Skeletal muscle cell (primary cell): ENCODE data around the gene VAV1.
A peak's percentile ranks its signal among the peaks of the same experiment; 100 is the strongest.

Experiments used
- DNase-seq: peaks from one replicate; pipeline ENCODE4 v3.0.0-alpha.2; 2010; ENCODE audit warnings: low read depth
- H3K4me3 ChIP-seq: 2 replicates; pipeline ENCODE4 v1.5.1; 2011; ENCODE audit warnings: low read depth, mild to moderate bottlenecking, control low read depth, low read length, moderate library complexity

VAV1 gene

DNA sequence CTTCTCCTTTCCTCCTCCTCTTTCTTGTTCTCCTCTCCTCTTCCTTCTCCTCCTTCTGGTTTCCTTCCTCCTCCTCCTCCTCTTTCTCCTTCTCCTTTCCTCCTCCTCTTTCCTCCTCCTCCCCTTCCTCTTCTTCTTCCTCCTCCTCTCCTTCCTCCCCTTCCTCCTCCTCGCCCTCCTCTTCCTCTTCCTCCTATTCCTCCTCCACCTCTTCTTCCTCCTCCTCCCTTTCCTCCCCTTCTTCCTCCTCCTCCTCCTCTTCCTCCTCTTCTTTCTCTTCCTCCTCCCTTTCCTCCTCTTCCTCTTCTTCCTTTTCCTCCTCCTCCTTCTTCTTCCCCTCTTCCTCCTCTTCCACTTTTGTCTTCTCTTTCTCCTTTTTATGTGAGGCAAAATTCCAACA is 59.9 kb downstream of the VAV1 start:
- H3K4me3 ChIP-seq = no peak overlapping the region
- no peak for DNase-seq

DNA sequence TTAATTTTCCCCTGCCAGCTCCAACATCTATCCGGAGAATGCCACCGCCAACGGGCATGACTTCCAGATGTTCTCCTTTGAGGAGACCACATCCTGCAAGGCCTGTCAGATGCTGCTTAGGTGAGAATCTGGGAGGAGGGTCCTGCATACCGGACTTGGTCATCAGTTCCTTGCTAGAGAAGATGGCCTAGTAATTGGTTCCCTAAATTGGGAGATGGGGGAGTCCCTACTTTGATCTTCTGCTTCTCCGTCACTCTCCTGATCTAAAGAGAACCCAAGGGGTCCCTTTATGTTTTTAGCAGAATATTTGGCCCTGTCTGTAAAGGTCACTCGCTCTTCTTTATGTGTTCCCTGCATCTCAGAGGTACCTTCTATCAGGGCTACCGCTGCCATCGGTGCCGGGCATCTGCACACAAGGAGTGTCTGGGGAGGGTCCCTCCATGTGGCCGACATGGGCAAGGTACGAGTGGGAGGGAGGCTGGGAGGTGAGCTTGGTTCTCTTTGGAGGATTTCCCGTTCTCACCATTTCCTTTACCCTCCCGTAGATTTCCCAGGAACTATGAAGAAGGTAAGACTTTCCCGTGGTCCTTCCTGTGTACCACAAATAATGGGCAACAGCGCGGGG is 60.8 kb downstream of the VAV1 start:
- no peak overlapping the region for H3K4me3 ChIP-seq
- no peak for DNase-seq

DNA sequence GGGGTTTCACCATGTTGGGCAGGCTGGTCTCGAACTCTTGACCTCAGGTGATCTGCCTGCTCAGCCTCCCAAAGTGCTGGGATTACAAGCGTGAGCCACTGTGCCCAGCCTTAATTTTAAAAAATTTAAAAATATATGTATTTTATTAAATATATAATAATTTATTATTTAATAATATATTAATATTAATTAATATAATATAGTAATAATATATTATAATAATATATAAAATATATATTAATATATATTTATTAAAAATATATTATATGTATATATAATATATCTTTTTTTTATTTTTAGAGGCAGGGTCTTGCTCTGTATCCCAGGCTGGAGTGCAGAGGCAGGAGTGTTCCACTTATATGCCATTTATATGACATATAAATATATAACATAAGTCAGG is 61.9 kb downstream of the VAV1 start:
- no peak for DNase-seq
- H3K4me3 ChIP-seq = no peak overlapping the region

DNA sequence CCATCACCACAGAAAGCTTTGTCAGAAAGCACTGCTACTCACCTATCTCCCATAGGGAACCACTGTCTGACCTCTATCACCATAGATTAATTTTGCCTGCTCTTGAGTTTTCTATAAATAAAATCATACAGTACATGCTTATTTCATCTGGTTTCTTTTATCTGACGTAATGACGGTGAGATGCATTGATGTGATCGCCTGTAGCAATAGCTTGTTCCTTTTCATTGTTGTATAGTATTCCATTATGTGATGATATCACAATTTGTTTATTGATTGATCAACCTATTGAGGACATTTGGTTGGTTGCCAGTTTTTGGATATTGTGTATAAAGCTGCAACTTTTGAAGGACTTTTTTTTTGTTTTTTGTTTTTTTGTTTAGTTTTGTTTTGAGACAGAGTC is 63.0 kb downstream of the VAV1 start:
- no peak overlapping the region for H3K4me3 ChIP-seq
- no peak for DNase-seq

DNA sequence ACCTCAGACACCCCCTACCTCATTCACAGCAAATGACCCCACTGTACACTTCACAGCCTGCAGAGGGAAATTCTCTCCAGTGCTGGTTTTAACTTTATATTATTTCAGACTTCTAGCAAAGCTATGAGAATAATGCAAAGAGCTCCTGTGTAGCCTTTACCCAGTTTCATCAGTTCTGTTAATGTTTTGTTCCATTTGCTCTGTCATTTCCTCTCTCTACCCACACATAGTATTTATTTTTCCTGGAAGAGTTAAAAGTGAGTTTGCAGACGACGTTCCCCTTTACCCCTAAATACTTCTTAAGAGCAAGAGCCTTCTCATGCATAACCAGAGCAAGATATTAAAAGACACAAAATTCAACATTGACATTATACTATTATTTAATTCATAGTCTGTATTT is 65.0 kb downstream of the VAV1 start:
- H3K4me3 ChIP-seq = no peak overlapping the region
- DNase-seq = no peak

DNA sequence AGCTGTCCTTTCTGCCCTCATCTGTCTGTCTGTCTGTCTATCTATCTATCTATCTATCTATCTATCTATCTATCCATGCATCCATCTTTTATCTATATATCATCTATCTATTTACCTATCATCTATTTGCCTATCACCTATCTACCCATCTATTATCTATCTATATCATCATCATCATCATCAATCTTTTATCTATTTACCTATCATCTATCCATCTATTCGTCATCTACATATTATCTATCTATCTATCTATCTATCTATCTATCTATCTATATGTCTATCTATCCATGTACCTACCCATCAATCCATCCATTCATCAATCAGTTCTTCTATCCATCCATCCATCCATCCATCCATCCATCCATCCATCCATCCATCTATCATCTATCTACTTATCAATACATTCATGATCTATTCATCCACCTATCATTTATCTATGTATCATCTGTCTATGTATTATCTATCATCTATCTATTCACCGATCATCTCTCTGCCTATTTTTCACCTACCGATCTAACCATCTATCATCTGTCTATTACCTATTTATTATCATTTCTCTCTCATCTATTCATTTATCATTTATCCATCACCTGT is 65.7 kb downstream of the VAV1 start:
- no peak overlapping the region for H3K4me3 ChIP-seq
- no peak for DNase-seq

DNA sequence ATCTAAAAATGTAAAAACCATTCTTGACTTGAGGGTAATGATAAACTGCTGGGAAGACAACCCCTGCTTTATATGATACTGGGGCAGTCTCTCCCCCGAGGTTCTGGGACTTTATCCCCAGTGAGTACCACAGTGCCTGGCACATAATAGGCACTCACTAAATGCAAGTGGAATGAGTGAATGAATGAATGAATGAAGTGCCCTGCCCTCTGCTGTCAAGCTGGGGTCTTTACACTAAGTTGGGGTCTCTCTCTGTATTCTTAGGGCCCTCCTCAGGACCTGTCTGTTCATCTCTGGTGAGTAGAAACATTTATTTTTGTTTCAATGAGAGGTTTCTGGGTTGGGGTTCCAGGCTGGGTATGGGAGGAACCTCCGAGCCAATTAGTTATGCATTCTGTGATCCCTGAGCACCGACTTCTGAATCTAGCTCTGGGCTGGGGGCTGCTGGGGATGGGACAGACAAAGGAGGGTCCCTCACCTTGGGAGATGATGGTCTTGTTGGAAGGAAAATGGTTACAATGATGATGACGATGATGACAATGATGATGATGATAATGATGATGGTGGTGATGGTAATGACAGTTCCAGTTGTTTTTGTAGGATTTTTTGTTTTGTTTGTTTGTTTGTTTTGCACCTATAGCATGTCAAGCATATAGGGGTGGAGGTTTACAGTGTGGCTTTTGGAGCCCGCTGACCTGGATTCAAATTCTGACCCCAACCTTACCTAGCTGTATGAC is 70.5 kb downstream of the VAV1 start:
- no peak for DNase-seq
- no peak overlapping the region for H3K4me3 ChIP-seq

DNA sequence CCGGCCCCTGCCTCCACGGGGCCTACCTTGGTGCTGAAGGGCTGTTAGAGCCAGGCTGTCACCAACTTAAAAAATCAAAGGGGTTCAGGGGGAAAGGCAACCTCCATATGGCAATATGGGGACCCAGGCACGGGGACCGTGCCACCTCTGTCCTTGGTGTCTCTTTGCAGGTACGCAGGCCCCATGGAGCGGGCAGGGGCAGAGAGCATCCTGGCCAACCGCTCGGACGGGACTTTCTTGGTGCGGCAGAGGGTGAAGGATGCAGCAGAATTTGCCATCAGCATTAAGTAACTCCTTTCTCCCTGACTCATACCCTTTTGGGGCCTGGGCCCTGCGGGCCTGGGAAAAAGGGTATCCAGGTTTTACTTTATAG is 75.3 kb downstream of the VAV1 start:
- DNase-seq = no peak
- no peak overlapping the region for H3K4me3 ChIP-seq

DNA sequence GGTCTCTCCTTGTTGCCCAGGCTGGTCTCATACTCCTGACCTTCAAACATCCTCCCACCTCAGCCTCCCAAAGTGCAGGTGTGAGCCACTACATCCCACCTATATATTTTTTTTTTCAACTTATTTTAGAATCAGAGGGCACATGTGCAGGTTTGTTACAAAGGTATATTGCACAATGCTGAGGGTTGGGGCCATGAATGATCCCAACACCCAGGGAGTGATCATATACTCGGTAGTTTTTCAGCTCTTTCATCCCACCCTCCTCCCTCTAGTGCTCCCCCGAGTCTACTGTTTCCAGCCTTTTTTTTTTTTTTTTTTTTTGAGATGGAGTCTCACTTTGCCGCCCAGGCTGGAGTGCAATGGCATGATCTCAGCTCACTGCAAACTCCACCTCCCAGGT is 76.5 kb downstream of the VAV1 start:
- no peak for DNase-seq
- H3K4me3 ChIP-seq = no peak overlapping the region

DNA sequence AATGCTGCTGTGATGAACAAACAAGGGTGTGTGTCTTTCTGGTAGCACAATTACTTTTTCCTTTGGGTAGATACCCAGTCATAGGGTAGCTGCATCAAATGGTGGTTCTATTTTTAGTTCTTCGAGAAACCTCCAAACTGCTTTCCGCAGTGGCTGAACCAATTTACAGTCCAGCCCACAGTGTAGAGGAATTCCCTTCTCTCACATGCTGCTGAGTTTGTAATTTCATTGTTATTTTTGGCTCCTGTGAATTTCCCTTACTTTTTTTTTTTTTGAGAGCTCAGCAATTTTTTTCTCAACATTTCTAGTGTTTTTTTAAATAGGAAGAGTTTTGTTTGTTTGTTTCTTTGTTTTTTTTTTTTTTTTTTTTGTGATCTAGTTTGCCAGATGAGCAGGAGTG is 77.4 kb downstream of the VAV1 start:
- no peak overlapping the region for H3K4me3 ChIP-seq

DNA sequence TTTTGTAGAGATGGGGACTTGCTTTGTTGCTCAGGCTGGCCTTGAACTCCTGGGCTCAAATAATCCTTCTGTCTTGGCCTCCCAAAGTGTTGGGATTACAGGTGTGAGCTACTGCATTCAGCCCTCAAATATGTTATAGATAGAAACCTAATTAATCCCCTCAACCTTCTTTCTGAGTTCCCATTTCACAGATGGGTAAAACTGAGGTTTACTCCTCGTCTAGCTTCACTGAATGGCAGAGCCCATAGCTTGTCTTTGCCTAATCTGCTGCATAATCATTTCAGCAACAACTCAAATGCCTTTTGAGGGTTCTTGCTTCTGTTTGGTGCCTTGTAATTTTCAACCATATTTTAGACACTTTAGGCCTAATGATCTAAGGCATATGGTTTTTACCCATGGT is 78.9 kb downstream of the VAV1 start:
- no peak for DNase-seq
- no peak overlapping the region for H3K4me3 ChIP-seq

More for the DNA sequence above, 77.4 kb downstream of the VAV1 start:
- no peak for DNase-seq

DNA sequence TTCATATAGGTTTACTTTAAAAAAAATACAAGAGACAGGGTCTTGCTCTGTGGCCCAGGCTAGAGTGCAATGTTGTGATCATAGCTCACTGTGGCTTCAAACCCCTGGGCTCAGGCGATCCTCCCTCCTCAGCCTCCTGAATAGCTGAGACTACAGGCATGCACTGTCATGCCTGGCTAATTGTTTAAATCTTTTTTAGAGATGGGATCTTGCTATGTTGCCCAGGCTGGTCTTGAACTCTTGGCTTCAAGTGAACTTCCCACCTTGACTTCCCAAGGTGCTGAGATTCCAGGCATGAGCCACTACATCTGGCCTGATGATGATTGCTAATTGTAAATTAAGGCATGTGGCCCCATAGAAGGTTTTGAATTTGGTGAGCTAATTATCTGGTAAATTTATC is 79.5 kb downstream of the VAV1 start:
- H3K4me3 ChIP-seq = no peak overlapping the region
- no peak for DNase-seq

DNA sequence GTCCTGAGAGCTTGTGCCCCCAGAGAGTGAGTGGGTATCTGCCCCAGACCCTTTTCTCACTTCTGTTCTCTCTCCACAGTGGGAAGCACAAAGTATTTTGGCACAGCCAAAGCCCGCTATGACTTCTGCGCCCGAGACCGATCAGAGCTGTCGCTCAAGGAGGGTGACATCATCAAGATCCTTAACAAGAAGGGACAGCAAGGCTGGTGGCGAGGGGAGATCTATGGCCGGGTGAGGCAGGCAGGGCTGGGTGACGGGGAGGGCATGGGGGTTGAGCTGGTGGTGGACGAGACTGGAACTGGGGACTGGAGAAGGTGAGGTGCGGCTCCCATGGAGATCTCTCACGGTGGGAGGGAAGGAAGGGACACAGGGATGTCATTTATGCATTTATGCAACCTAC is 81.4 kb downstream of the VAV1 start:
- H3K4me3 ChIP-seq = no peak overlapping the region
- no peak for DNase-seq

DNA sequence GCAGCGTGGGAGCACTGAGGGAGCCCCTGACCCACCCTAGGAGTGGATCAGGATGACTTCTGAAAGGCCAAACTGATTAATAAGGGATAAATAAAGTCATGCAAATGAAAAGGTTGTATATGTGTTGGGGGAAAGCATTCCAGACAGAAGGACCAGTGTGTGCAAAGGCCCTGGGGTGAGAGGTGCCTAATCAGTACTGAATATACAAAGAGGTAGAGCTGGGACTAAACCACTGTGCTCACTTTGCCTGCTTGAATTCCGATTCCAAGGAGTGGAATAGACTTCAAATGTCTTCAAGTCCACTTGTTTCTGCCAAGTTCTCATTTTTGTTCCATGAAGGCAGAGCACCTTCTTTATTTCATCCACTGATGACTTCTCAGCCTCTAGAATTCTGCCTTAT is 82.2 kb downstream of the VAV1 start:
- no peak overlapping the region for H3K4me3 ChIP-seq
- DNase-seq = no peak

DNA sequence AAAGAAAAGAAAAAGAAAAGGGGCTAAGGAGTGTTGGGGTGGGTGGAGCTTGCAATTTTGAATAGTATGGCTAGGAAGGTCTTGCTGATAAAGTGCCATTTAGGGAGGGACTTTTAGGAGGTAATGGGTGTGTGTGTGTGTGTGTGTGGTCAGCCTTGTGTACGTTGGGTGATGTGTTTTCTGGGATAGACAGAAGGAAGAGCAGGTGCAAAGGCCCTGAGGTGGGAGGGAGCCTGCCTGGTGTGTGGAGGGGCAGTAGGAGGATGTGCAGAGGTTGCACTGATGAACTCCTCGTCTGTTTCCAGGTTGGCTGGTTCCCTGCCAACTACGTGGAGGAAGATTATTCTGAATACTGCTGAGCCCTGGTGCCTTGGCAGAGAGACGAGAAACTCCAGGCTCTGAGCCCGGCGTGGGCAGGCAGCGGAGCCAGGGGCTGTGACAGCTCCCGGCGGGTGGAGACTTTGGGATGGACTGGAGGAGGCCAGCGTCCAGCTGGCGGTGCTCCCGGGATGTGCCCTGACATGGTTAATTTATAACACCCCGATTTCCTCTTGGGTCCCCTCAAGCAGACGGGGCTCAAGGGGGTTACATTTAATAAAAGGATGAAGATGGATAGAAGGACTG is 84.4 kb downstream of the VAV1 start:
- no peak for DNase-seq

DNA sequence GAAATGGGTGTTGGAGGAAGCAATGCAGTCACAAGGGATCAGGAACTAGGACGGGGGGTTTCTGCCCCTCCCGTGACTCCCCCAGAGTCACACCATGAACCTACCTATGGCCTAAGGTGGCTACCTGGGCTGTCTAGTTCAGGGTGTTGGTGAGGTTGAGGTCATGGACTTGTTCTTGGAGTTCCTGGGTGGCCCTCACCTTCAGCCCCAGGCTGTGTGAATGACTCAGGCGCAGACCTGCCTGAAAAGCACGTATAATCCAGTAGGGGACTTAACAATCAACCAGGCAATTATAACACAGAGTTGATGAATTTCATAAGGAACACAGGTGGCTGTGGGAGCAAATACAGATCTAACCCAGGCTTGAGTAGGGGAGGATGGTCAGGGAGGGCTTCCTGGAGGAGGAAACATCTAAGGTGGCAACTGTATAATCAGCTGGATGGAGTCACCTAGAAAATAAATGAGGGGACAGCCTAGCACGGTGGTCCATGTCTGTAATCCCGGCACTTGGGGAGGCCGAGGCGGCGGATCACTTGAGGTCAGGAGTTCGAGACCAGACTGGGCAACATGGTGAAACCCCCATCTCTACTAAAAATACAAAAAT is 89.3 kb downstream of the VAV1 start:
- no peak for DNase-seq
- H3K4me3 ChIP-seq = no peak overlapping the region

More for the DNA sequence above, 84.4 kb downstream of the VAV1 start:
- H3K4me3 ChIP-seq = no peak overlapping the region

DNA sequence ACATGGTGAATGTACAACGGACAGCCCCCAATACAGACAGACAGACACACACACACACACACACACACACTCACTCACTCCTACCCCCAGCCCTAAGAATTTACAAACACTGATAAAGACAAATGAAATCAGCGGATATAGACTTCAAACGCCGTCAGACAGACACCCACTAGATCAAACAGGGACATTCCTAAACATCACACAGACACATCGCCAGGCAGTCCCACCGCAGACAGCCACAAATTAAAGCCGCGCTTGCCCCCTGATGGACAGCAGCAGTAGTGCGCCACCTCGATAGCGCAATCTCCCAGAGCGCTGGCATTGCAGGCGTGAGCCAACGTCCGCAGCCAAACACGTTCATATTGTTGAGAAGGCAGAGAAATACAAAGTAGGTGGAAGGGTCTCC is 90.2 kb downstream of the VAV1 start:
- DNase-seq = peak; percentile 32
- H3K4me3 ChIP-seq = peak overlapping the region; percentile 22

DNA sequence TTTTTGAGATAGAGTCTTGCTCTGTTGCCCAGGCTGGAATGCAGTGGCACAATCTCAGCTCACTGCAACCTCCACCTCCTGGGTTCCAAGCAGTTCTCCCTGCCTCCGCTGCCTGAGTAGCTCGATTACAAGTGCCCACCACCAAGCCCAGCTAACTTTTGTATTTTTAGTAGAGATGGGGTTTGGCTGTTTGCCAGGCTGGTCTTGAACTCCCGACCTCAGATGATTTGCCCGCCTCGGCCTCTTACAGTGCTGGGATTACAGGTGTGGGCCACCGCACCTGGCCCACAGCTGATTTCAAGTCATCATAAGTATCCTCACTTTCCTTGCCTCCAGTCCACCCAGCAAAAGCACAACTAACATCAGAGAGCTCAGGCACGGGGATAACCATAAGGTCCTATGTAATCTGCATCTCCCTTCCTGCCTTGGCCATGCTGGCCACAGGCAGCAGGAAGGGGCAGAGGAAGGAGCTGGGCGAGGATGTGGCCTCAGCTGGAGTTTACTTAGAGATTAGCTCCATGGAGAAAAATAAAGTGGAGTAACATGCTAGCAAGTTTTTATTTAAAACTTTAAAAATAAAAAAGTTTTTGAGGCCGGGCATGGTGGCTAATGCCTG is 91.9 kb downstream of the VAV1 start:
- no peak overlapping the region for H3K4me3 ChIP-seq

DNA sequence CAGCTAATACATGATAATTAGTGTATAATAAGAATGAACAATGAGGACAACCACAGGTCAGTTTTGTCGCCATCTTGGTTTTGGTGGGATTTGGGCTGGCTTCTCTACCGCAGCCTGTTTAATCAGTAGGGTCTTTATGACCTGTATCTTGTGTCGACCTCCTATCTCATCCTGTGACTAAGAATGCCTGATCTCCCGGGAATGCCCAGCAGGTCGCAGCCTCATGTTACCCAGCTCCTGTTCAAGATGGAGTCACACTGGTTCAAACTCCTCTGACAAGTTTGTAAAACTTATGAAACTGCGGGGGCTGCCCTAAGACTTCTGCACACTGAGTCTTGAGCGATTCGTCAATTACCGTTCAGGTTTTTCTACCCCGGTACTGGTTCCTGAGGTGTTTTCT is 93.3 kb downstream of the VAV1 start:
- H3K4me3 ChIP-seq = no peak overlapping the region
- DNase-seq = no peak

More for the DNA sequence above, 91.9 kb downstream of the VAV1 start:
- no peak for DNase-seq

DNA sequence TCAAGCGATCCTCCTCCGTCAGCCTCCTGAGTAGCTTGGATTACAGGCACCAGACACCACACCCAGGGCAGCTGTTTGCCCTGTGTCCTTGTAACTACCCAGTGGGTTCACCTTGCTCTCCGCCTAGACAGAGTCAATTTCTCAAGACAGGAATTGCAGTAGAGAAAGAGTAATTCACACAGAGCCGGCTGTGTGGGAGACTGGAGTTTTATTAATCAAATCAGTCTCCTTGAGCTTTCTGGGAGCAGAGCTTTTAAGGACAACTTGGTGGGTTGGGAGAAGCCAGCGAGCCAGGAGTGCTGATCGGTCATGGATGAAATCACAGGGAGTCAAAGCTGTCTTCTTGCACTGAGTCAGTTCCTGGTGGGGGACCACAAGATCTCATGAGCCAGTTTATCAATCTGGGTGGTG is 94.2 kb downstream of the VAV1 start:
- no peak overlapping the region for H3K4me3 ChIP-seq
- no peak for DNase-seq
